Measurements from ENCODE around the gene OLAH. TPM values are rescaled to one million over a fixed set of nuclear protein-coding genes. Genes with fewer than 3 reads are reported as not detected.

OLAH gene
- total RNA-seq, 4 donors from 2014 or later, result 0.26 to 5.6 (median 5.3) TPM; not detected in 1

DNA sequence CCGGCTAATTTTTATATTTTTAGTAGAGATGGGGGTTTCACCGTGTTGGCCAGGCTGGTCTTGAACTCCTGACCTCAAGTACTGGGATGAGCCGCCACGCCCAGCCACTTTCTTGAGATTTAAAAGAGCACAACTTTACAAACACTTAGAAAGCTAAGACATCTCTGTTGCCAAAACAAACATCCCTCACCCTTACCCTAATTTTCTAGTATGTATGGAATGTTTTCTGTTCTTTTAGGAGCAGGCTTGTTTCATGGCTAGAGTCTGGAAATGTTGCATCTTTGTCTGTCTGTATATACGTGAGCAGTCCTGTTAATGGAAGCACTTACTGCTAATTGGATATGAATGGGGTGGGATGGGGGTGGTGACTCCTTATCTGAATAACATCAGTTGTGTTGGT is 2.9 kb downstream of the OLAH start:
- no peaks in the 10 kb centered on the region for H3K36me3 ChIP-seq
- no peaks in the 10 kb centered on the region for H3K4me1 ChIP-seq
- 58% methylated on average over 5 of the region's 5 CpGs for WGBS
- H3K27ac ChIP-seq, result no peak overlapping the region
- H3K4me3 ChIP-seq, result no peak overlapping the region
- no peaks in the 10 kb centered on the region for H3K9me3 ChIP-seq
- DNase-seq (ENCODE audit: low spot score in 2 of 2), result no peak
- no peaks in the 10 kb centered on the region for H3K27me3 ChIP-seq
- TF ChIP-seq EP300 (IDR thresholded peaks at IDR 0.05) (no peak), POLR2A (IDR thresholded peaks at IDR 0.05) (no peak), POLR2AphosphoS5 (IDR thresholded peaks at IDR 0.05) (no peak)
- TF ChIP-seq, protein P1, sequence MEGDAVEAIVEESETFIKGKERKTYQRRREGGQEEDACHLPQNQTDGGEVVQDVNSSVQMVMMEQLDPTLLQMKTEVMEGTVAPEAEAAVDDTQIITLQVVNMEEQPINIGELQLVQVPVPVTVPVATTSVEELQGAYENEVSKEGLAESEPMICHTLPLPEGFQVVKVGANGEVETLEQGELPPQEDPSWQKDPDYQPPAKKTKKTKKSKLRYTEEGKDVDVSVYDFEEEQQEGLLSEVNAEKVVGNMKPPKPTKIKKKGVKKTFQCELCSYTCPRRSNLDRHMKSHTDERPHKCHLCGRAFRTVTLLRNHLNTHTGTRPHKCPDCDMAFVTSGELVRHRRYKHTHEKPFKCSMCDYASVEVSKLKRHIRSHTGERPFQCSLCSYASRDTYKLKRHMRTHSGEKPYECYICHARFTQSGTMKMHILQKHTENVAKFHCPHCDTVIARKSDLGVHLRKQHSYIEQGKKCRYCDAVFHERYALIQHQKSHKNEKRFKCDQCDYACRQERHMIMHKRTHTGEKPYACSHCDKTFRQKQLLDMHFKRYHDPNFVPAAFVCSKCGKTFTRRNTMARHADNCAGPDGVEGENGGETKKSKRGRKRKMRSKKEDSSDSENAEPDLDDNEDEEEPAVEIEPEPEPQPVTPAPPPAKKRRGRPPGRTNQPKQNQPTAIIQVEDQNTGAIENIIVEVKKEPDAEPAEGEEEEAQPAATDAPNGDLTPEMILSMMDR (IDR thresholded peaks at IDR 0.05), result no peak

DNA sequence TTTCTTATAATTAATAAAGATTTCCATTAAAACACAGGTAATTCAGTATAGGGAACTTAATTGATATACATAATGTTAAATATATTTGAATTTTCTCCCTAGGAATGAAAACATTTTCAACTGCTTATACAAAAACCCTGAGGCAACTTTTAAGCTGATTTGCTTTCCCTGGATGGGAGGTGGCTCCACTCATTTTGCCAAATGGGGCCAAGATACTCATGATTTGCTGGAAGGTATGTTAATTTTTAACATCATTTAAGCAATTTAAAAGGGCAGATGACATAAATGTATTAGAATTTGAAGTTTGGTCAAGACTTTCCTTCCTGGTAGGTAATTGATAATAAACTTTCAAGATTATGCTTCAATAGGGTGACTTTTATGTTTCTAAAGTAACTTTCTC is 5.8 kb downstream of the OLAH start:
- no peak overlapping the region for H3K4me3 ChIP-seq
- TF ChIP-seq POLR2A (IDR thresholded peaks at IDR 0.05) (no peak), POLR2AphosphoS5 (IDR thresholded peaks at IDR 0.05) (no peak), EP300 (IDR thresholded peaks at IDR 0.05) (no peak)
- TF ChIP-seq, protein P1 (IDR thresholded peaks at IDR 0.05), result no peak
- no peak overlapping the region for H3K27ac ChIP-seq

DNA sequence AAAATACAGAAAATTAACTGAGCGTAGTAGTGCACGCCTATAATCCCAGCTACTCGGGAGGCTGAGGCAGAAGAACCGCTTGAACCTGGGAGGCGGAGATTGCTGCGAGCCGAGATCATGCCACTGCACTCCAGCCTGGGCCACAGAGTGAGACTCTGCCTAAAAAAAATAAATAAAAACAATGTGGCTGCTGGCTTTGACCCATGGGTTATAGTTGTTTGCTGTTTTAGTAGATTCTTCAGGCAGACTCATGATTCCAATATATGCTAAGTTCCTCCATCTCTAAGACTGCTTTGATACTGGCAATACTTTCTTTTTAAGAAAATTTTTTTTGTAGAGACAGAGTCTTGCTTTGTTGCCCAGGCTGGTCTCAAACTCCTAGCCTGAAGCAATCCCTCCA is 8.4 kb downstream of the OLAH start:
- H3K9me3 ChIP-seq, result no peaks in the 10 kb centered on the region
- no peak overlapping the region for H3K4me3 ChIP-seq
- no peaks in the 10 kb centered on the region for H3K27me3 ChIP-seq
- no peak overlapping the region for H3K27ac ChIP-seq
- H3K4me1 ChIP-seq, result no peaks in the 10 kb centered on the region
- TF ChIP-seq POLR2AphosphoS5 (IDR thresholded peaks at IDR 0.05) (no peak), EP300 (IDR thresholded peaks at IDR 0.05) (no peak), POLR2A (IDR thresholded peaks at IDR 0.05) (no peak)
- TF ChIP-seq, protein P1 (IDR thresholded peaks at IDR 0.05), result no peak
- DNase-seq (ENCODE audit: low spot score in 2 of 2), result no peak
- 90% methylated on average over 7 of the region's 7 CpGs for WGBS
- H3K36me3 ChIP-seq, result no peaks in the 10 kb centered on the region

More for the DNA sequence above, 5.8 kb downstream of the OLAH start:
- Histone ChIP-seq H3K27me3 (no peaks in the 10 kb centered on the region), H3K9me3 (no peaks in the 10 kb centered on the region), H3K36me3 (no peaks in the 10 kb centered on the region), H3K4me1 (no peaks in the 10 kb centered on the region)
- DNase-seq (ENCODE audit: low spot score in 2 of 2), result no peak

DNA sequence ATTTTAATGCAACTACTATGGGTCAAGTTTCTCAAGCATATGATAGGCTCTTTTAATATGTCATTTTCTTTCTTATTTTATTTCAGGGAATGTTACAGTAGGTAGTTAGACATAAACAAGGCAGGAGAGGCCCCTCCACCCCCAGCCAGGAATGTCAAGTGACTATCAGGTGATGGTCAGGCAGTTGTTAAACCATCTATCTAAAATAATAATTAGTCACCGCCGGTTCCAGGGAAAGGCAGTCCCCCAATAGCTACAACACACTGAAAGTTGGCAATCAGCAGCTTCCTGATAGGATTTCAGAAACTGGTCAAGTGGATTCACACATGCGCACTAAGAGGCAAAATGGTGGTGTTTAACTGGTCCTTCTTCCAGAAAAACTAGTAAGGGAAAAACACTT is 9.3 kb downstream of the OLAH start:
- TF ChIP-seq POLR2AphosphoS5 (IDR thresholded peaks at IDR 0.05) (no peak), EP300 (IDR thresholded peaks at IDR 0.05) (no peak)
- WGBS, result 82% methylated on average over 3 of the region's 3 CpGs

DNA sequence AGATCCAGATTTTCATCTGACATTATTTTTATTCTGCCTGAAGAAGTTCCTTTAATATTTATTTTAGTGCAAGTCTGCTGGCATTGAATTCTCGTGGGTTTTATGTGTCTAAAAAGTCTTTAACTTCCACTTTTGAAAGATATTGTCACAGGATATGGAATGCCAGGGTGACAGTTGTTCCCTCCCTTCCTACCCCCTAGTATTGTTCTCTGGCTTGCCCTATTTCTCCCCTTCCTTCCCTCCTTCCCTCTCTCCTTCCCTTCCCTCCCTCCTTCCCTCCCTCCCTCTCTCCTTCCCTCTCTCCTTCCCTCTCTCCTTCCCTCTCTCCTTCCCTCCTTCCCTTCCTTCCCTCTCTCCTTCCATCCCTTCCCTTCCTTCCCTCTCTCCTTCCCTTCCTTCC is 14.9 kb downstream of the OLAH start:
- no peak overlapping the region for H3K4me3 ChIP-seq
- no peak for DNase-seq (ENCODE audit: low spot score in 2 of 2)
- no peaks in the 10 kb centered on the region for H3K27me3 ChIP-seq
- WGBS, result 47% methylated on average over 1 of the region's 1 CpG
- H3K36me3 ChIP-seq, result no peaks in the 10 kb centered on the region
- H3K9me3 ChIP-seq, result no peaks in the 10 kb centered on the region
- TF ChIP-seq, protein P1 (IDR thresholded peaks at IDR 0.05), result no peak
- TF ChIP-seq POLR2A (IDR thresholded peaks at IDR 0.05) (no peak), EP300 (IDR thresholded peaks at IDR 0.05) (no peak), POLR2AphosphoS5 (IDR thresholded peaks at IDR 0.05) (no peak)
- no peaks in the 10 kb centered on the region for H3K4me1 ChIP-seq
- no peak overlapping the region for H3K27ac ChIP-seq

More for the DNA sequence above, 9.3 kb downstream of the OLAH start:
- Histone ChIP-seq H3K9me3 (no peaks in the 10 kb centered on the region), H3K36me3 (no peaks in the 10 kb centered on the region), H3K4me1 (no peaks in the 10 kb centered on the region), H3K4me3 (no peak overlapping the region), H3K27me3 (no peaks in the 10 kb centered on the region), H3K27ac (no peak overlapping the region)
- no peak for DNase-seq (ENCODE audit: low spot score in 2 of 2)

DNA sequence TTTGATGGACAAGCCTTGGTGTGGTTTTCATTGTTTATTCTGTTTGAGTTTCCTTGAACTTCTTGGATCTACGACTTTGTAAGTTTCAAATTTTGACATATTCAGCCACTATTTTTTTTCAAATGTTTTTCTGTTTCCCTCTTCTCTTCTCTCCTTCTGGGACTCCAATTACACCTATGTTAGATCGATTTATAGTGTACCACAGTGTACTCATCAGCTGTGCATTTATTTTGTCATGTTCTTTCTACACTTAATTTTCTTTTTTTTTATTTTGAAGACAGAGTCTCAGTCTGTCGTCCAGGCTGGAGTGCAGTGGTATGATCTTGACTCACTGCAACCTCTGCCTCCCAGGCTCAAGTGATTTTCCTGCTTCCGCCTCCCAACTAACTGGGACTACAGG is 16.2 kb downstream of the OLAH start:
- TF ChIP-seq POLR2AphosphoS5 (IDR thresholded peaks at IDR 0.05), result no peak
- no peak overlapping the region for H3K27ac ChIP-seq
- no peak overlapping the region for H3K4me3 ChIP-seq
- 77% methylated on average over 4 of the region's 4 CpGs for WGBS
- no peaks in the 10 kb centered on the region for H3K27me3 ChIP-seq
- DNase-seq (ENCODE audit: low spot score in 2 of 2), result no peak
- no peaks in the 10 kb centered on the region for H3K4me1 ChIP-seq
- no peaks in the 10 kb centered on the region for H3K36me3 ChIP-seq
- no peaks in the 10 kb centered on the region for H3K9me3 ChIP-seq

Data from suprapubic skin (tissue), 4 donors.